SJSA1 (cell line): ENCODE measurements around the gene KIF4B. TPM values are rescaled to one million over a fixed set of nuclear protein-coding genes. Genes with fewer than 3 reads are reported as not detected.
"Not testable (repeated sequence)": the region's sequence is repeated elsewhere in the genome, so short reads cannot be mapped to it uniquely, and the experiment has no call there.

Source experiments
- DNase-seq, 2 experiments: peaks; one replicate each; pipeline ENCODE4 v3.0.0-alpha.2; 2015 to 2020; ENCODE audit warnings: low spot score in 2 of 2, low read depth in 1 of 2
- H3K27ac ChIP-seq: fragments of 250-450 bp; sonication (Bioruptor Pico); 2 replicates; pipeline ENCODE4 v1.5.1; 2020; ENCODE audit warnings: mild to moderate bottlenecking, moderate library complexity
- H3K27me3 ChIP-seq: fragments of 250-450 bp; sonication (Bioruptor Pico); replicated peaks from 2 replicates; pipeline ENCODE4 v1.5.1; 2020; ENCODE audit warnings: mild to moderate bottlenecking, moderate library complexity
- H3K36me3 ChIP-seq: fragments of 250-450 bp; sonication (Bioruptor Pico); 2 replicates; pipeline ENCODE4 v1.5.1; 2020; ENCODE audit warnings: mild to moderate bottlenecking
- H3K4me1 ChIP-seq: fragments of 250-450 bp; sonication (Bioruptor Pico); replicated peaks from 2 replicates; pipeline ENCODE4 v1.6.1; 2021; ENCODE audit warnings: mild to moderate bottlenecking
- H3K4me3 ChIP-seq: fragments of 250-450 bp; sonication (Bioruptor Pico); 2 replicates; pipeline ENCODE4 v1.5.1; 2020; ENCODE audit warnings: mild to moderate bottlenecking
- H3K9me3 ChIP-seq: fragments of 250-450 bp; sonication (Bioruptor Pico); replicated peaks from 2 replicates; pipeline ENCODE4 v1.5.1; 2020; ENCODE audit warnings: mild to moderate bottlenecking
- total RNA-seq: library from RNA; depleted of rRNA; stranded (reverse); fragments of >200 nt; shearing (Covaris generic); gene quantifications from 2 replicates; pipeline ENCODE4 v1.2.3, GENCODE V29; 2014

Gene KIF4B
- total RNA-seq, 1 experiment from 2014 or later: not detected

DNA sequence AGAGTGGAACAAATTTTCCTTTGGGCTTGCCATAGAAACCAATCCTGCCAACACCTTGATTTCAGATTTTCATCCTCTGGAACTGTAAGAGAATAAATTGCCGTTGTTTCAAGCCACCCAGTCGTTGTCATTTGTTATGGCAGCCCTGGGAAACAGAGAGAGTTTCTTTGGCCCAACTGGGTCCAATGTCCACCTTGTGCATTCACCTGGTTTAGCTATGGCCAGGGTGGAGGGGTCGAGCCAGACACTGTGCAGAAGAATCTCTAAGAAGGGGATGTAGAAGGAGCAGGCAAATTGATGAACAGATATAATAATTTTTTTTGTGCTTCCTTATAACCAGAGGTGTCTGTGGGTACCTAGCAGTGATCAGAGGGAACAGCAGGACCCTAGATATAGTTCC is 9.8 kb downstream of the KIF4B start:
- H3K9me3 ChIP-seq: no peaks in the 10 kb centered on the region
- H3K4me1 ChIP-seq: no peaks in the 10 kb centered on the region
- no peak overlapping the region for H3K4me3 ChIP-seq
- no peaks in the 10 kb centered on the region for H3K36me3 ChIP-seq
- DNase-seq: no peak
- 0 out of 2 replicates have a peak, but pooled peaks cover 2% of the 10 kb centered on the region for H3K27me3 ChIP-seq
- H3K27ac ChIP-seq: no peak overlapping the region

DNA sequence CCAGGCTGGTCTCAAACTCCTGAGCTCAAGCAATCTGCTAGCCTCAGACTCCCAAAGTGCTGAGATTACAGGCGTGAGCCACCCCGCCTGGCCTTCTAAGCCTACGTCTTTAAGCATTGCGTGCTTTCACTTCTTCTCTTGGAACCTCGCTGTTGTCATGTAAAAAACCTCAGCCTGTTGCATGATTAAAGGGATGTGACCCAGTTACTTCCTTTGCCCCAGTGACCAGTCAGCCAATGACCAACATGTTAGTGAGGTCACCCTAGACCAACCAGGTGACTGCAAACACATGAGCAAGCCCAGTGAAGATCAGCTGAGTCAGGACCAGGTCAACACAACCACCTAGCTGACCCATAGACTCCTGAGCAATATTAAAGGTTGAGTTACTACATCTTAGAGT is 10.5 kb downstream of the KIF4B start:
- Histone ChIP-seq H3K9me3 (no peaks in the 10 kb centered on the region), H3K27ac (no peak overlapping the region), H3K27me3 (0 out of 2 replicates have a peak, but pooled peaks cover 2% of the 10 kb centered on the region), H3K4me1 (no peaks in the 10 kb centered on the region), H3K36me3 (no peaks in the 10 kb centered on the region), H3K4me3 (no peak overlapping the region)
- no peak for DNase-seq

DNA sequence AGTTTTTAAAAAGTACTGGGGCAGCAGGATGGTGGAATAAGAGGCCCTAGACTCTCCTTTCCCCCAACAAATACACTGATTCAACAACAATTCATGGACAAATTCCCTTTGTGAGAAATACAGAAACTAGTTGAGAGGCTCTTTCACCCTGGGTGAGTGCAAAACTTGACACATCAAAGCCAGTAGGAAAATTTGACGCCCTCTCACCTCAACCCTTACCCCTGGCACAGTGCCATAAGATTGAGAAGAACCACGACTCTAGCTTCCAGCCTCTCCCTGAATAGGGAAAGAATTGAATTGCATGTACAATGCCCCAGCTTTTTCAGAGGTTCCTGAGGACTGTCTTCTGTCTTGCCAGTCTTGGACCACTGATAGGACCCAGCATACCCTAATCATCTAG is 12.3 kb downstream of the KIF4B start:
- Histone ChIP-seq H3K9me3 (no peaks in the 10 kb centered on the region), H3K4me3 (no peak overlapping the region), H3K27ac (no peak overlapping the region), H3K27me3 (0 out of 2 replicates have a peak, but pooled peaks cover 2% of the 10 kb centered on the region), H3K36me3 (no peaks in the 10 kb centered on the region), H3K4me1 (no peaks in the 10 kb centered on the region)
- no peak for DNase-seq

DNA sequence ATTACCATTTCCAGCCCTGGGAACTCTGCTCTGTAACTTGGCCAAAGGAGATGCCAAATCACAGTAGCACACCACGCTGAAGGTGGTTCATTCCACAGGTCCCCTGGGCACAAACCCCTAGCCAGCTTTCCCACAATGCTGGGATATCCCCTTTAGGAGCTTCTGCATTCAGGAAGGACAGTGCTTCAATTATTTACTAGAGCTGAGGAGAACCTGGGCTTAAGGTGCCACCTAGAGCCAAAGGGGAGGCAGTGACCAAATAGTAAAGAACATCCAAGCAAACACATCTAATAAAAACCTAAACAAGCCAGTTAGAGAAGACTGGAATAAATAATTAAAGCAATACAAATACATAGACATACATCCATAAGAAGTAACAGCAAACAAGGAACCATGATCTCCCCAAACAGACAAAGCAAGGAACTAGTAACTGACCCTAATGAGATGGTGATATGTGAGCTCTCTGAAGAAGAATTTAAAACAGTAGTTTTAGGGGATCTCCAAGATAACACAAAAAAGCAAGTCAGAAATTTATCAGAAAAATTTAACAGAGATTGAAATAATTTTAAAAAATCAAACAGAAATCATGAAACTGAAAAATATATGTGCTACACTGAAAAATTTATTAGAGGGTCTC is 14.6 kb downstream of the KIF4B start:
- Histone ChIP-seq H3K4me1 (no peaks in the 10 kb centered on the region), H3K9me3 (no peaks in the 10 kb centered on the region), H3K4me3 (no peak overlapping the region), H3K36me3 (no peaks in the 10 kb centered on the region), H3K27me3 (no peaks in the 10 kb centered on the region), H3K27ac (no peak overlapping the region)
- no peak for DNase-seq

DNA sequence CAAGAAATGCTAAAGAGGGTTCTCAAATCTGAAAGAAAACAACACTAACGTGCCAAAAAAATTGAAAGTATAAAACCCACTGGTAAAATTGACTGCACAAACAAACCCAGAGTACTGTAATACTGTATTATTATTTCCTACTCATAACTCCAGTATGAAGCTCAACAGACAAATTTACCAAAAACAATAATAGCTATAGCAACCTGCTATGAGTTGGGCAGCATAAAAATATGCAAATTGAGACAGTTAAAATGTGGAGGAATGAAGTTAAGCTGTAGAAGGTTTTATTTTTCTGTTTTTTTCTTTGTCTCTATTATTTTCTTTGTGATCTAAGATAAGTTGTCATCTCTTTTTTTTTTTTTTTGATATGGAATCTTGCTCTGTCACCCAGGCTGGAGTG is 15.7 kb downstream of the KIF4B start:
- Histone ChIP-seq H3K27me3 (no peaks in the 10 kb centered on the region), H3K9me3 (no peaks in the 10 kb centered on the region), H3K4me1 (no peaks in the 10 kb centered on the region), H3K36me3 (no peaks in the 10 kb centered on the region), H3K4me3 (no peak overlapping the region), H3K27ac (no peak overlapping the region)
- DNase-seq: no peak

DNA sequence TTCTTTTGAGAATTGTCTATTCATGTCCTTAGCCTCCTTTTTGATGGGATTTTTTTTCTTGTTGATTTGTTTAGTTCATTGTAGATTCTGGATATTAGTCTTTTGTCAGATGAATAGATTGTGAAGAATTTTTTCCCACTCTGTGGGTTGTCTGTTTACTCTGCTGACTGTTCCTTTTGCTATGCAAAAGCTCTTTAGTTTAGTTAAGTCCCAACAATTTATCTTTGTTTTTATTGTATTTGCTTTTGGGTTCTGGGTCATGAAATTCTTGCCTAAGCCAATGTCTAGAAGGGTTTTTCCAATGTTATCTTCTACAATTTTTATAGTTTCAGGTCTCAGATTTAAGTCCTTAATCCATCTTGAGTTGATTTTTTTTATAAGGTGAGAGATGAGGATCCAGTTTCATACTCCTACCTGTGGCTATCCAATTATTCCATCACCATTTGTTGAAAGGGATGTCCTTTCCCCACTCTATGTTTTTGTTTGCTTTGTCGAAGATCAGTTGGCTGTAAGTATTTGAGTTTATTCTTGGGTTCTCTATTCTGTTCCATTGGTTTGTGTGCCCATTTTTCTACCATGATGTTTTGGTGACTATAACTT is 20.7 kb downstream of the KIF4B start:
- H3K4me3 ChIP-seq, H3K27me3 ChIP-seq, H3K36me3 ChIP-seq, H3K4me1 ChIP-seq, DNase-seq, H3K9me3 ChIP-seq, H3K27ac ChIP-seq: not testable (repeated sequence)

DNA sequence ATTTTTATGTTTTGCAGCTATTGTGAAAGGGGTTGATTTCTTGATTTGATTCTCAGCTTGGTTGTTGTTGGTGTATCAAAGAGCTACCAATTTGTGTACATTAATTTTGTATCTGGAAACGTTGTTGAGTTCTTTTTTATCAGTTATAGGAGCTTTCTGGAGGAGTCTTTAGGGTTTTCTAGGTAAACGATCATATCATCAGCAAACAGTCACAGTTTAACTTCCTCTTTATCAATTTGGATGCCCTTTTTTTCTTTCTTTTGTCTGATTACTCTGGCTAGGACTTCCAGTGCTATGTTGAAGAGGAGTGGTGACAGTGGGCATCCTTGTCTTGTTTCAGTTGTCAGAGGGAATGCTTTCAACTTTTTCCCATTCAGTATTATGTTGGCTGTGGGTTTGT is 21.5 kb downstream of the KIF4B start:
- not testable (repeated sequence) for H3K36me3 ChIP-seq, DNase-seq, H3K9me3 ChIP-seq, H3K4me1 ChIP-seq, H3K27ac ChIP-seq, H3K4me3 ChIP-seq, H3K27me3 ChIP-seq

DNA sequence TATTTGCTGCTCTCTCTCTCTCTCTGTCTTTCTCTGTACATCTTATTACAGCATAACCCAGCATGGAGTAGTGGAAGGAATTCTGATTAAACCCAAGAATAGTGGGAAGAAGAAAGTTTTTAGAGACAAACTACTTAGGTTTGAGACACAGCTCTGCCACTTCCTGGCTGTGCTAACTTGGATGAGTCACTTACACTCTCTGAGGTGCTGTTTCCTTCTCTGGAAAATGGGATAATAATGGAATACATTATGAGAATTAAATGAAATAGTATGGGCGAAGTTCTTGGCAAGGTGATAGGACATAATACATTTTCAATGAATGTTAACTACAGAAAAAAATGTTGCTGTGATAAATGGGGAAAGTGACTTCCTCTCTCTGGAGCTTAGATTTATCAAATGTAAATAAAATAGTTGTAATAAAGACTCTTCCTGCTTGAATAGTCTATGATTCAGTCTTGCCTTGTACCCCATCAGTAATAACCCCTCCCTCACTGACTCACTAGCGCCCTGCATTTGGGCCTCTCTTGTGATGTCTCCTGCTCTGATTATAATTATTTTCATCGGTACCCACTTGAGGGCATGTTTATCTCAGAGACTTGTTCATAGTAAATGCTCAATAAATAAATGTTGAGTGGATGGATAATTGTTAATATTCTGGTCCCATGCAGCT is 27.6 kb downstream of the KIF4B start:
- Histone ChIP-seq H3K36me3 (no peaks in the 10 kb centered on the region), H3K27ac (no peak overlapping the region), H3K4me3 (no peak overlapping the region), H3K27me3 (no peaks in the 10 kb centered on the region), H3K4me1 (no peaks in the 10 kb centered on the region), H3K9me3 (no peaks in the 10 kb centered on the region)
- no peak for DNase-seq

DNA sequence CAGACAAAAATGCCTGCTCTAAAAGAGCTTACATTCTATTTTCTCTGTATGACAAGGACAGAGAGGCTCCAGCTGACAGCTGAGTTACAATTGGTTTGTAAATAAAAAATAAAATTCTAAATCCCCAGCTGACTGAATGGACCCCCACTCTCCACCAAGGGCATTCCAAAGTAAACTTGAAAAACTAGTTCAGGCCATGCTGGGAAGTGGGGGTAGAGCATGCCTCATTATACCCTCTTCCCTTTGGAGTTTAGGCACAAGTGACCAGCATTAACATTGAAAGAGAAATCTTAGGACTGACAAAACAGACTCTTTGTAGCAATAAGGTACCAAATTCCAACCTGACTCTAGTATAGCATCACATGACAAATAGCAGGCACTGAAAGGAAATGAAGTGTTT is 31.0 kb downstream of the KIF4B start:
- no peak for DNase-seq
- no peaks in the 10 kb centered on the region for H3K27me3 ChIP-seq
- no peaks in the 10 kb centered on the region for H3K36me3 ChIP-seq
- no peak overlapping the region for H3K27ac ChIP-seq
- no peaks in the 10 kb centered on the region for H3K4me1 ChIP-seq
- no peaks in the 10 kb centered on the region for H3K9me3 ChIP-seq
- H3K4me3 ChIP-seq: no peak overlapping the region

DNA sequence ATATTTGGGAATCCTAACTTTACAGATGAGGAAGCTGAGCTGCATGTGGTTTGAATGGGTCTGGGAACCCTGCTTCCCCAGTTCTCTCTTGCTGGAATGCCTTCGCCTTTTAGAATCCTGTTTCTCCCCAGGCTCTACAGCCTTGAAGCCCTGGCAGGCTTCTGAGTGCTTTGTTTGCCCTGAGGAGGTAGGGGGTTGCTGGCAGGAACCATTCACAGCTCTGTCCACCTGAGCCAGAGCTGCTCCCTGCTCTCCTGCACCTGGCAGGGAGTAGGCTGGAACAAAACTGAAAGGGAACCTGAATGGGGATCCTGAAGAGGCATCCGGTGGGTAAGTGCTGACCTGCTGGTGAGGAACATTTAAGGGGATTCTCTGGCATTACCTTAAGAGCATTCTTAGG is 33.0 kb downstream of the KIF4B start:
- DNase-seq: no peak
- Histone ChIP-seq H3K27ac (no peak overlapping the region), H3K9me3 (no peaks in the 10 kb centered on the region), H3K27me3 (no peaks in the 10 kb centered on the region), H3K4me3 (no peak overlapping the region), H3K36me3 (no peaks in the 10 kb centered on the region), H3K4me1 (no peaks in the 10 kb centered on the region)

DNA sequence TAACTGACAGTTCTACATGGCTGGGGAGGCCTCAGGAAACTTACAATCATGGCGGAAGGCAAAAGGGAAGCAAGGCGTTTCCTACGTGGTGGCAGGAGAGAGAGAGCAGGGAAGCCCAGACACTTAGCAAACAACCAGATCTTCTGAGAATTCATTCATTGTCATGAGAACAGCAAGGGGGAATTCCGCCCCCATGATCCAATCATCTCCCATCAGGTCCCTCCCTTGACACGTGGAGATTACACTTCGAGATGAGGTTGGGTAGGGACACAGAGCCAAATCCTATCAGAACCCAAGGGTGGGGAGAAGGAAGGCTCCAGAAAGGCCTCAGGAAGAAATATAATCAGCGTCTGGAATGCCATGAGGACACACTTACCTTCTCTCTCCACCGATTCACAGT is 34.3 kb downstream of the KIF4B start:
- DNase-seq: no peak
- no peaks in the 10 kb centered on the region for H3K27me3 ChIP-seq
- H3K36me3 ChIP-seq: no peaks in the 10 kb centered on the region
- no peaks in the 10 kb centered on the region for H3K9me3 ChIP-seq
- no peak overlapping the region for H3K4me3 ChIP-seq
- H3K4me1 ChIP-seq: no peaks in the 10 kb centered on the region
- H3K27ac ChIP-seq: no peak overlapping the region

DNA sequence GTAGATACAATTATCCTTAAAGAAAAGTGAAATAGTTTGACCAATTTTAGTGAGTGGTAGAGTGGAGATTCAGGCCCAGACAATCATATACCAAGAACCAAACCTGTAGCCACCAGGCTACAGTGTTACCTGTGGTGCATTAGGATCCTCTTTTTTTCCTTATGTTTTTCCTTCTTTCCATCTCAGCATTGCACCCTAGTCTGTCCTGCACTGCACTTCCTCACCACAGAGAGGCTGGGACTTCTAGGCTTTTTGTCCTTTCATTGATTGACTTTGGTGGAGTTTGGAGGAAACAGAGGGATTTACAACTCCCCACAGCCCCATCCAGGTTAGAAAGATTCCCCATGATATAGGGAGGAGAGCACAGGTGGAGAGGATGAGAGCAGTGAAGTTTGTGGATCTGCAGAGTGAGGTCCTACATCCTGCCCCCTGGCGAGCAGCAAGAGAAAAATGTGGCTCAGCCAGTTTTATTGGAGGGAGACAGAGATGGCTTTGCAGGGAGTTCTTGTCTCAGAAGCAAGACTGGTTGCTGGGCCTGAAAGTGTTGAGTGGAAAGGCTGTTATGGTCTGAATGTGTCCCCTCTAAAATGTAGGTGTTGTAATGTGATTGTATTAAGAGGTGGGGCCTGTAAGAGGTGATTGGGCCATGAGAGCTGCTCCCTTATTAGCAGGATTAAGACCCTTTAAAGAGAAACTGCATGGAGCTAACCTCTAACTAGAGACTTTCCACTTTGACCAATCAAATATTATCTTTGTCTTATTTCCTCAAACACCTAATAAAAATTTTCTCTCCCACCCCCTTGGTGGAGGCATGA is 36.2 kb downstream of the KIF4B start:
- H3K4me1 ChIP-seq: no peaks in the 10 kb centered on the region
- no peak overlapping the region for H3K27ac ChIP-seq
- no peaks in the 10 kb centered on the region; the same call in 1 of the 2 replicates for H3K27me3 ChIP-seq
- no peaks in the 10 kb centered on the region for H3K36me3 ChIP-seq
- no peak for DNase-seq
- H3K9me3 ChIP-seq: no peaks in the 10 kb centered on the region
- no peak overlapping the region for H3K4me3 ChIP-seq

DNA sequence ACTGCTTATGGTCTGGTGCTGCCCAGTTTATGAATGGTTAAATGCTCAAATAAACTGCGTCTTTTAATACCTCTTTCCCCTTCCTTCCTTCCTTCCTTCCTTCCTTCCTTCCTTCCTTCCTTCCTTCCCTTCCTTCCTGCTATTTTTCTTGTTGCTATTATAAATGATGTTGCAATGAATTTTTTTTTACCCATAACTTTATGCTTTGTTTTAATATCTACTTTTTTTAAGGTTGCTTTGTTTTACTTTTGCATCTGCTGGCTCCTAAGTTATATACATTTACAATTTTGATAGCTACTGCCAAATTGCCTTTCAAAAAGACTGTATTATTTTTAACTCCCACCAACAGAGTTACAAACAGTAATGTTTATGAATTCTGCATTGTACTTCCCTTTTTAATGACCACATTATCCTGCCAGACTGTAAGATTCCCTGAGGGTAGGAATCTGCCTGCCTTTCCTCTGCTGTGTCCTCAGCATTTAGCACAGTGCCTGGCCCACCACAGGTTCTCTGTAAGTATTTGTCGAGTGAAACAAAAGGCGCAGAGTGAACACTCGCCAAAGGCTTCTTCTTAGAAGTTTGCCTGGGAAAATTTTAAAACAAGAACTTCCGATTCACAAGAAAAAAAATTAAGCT is 36.9 kb downstream of the KIF4B start:
- DNase-seq: no peak
- Histone ChIP-seq H3K27ac (no peak overlapping the region), H3K36me3 (no peaks in the 10 kb centered on the region), H3K9me3 (no peaks in the 10 kb centered on the region), H3K4me3 (no peak overlapping the region), H3K4me1 (no peaks in the 10 kb centered on the region), H3K27me3 (no peaks in the 10 kb centered on the region; the same call in 1 of the 2 replicates)
